Heart right ventricle (tissue), 16 donors: Measurements from ENCODE around the gene ADAMTS2. TPM values are rescaled to one million over a fixed set of nuclear protein-coding genes. Genes with fewer than 3 reads are reported as not detected.
A peak's percentile ranks its signal among the peaks of the same experiment; 100 is the strongest.

Experiments
- ATAC-seq, 8 donors: fragments of 200-7000 bp; cut with Tn5 transposase; one replicate each; pipeline ENCODE4 v1.9.1; 2020; ENCODE audit warnings: mild to moderate bottlenecking in 8 of 8, moderate library complexity in 8 of 8, moderate number of reproducible peaks in 1 of 8
- DNase-seq, 2 donors: peaks; one replicate each; pipeline ENCODE4 v3.0.0-alpha.2; 2020
- H3K27ac ChIP-seq, 10 donors: fragments of 200-600 bp; sonication (generic) in 2 of 10; one replicate each; pipeline versions ENCODE4 v1.5.0 to v1.8.0; 2020 to 2022; ENCODE audit warnings: mild to moderate bottlenecking in 3 of 10
- H3K27me3 ChIP-seq, 7 donors: fragments of 200-600 bp; one replicate each; pipeline ENCODE4 v1.8.0; 2021 to 2022; ENCODE audit warnings: mild to moderate bottlenecking in 2 of 7
- H3K36me3 ChIP-seq, 9 donors: fragments of 200-600 bp; sonication (generic) in 1 of 9; one replicate each; pipeline versions ENCODE4 v1.5.0 to v1.8.0; 2020 to 2022; ENCODE audit warnings: mild to moderate bottlenecking in 2 of 9
- H3K4me1 ChIP-seq, 9 donors: fragments of 200-600 bp; sonication (generic) in 1 of 9; one replicate each; pipeline versions ENCODE4 v1.5.0 to v1.8.0; 2020 to 2022; ENCODE audit warnings: mild to moderate bottlenecking in 4 of 9
- H3K4me3 ChIP-seq, 10 donors: fragments of 200-600 bp; sonication (generic) in 2 of 10; one replicate each; pipeline versions ENCODE4 v1.5.0 to v1.8.0; 2020 to 2022; ENCODE audit warnings: mild to moderate bottlenecking in 7 of 10, moderate library complexity in 2 of 10
- H3K9me3 ChIP-seq, 11 donors: fragments of 200-600 bp in 10 of 11; sonication (generic) in 2 of 11; one replicate each; pipeline versions ENCODE4 v1.5.0 to v1.8.0; 2013 to 2022; ENCODE audit warnings: mild to moderate bottlenecking in 2 of 11, control low read depth in 1 of 11, moderate library complexity in 1 of 11
- CTCF ChIP-seq, 9 donors: fragments of 200-600 bp; sonication (generic) in 2 of 9; IDR thresholded peaks; one replicate each; pipeline versions ENCODE4 v1.5.0 to v1.8.0; 2021 to 2022; ENCODE audit warnings: antibody characterized with exemption in 9 of 9, mild to moderate bottlenecking in 5 of 9, moderate library complexity in 1 of 9
- WGBS, 2 donors: extraction: QIAGEN DNeasy Blood & Tissue Kit; methylation state at CpG; one replicate each; pipeline ENCODE4 v1.1.7; 2013; ENCODE audit warnings: inconsistent platforms in 1 of 2; 5-methylcytosine and 5-hydroxymethylcytosine counted together
- intact Hi-C, 10 donors: fragments of 100-400 bp; cut with DNase I; formaldehyde crosslinking; loops; one replicate each; pipeline versions ENCODE4 v1.11.1 to v1.14.2; 2022
- polyA plus RNA-seq, 2 donors: library from polyadenylated mRNA; stranded (reverse); fragments of 200-250 nt; gene quantifications; one replicate each; pipeline ENCODE4 v1.2.3, GENCODE V29; 2013
- total RNA-seq, 10 donors: library from RNA; stranded (reverse); fragmentation: NEBNext Ultra II Directional in 3 of 10; extraction: Animal tissue kit (Norgen Biotek cat#: 25700) in 3 of 10; gene quantifications; one replicate each; pipeline versions ENCODE4 v1.2.1 to v1.2.4, GENCODE V29; 2021 to 2023
- donor health status: Arrhythmogenic right ventricular cardiomyopathy.
- donor health status: ischemic (EF 13 %, LVEDD 7.1; RV severe dilation, severe dysfunction).
- donor health status: healthy with polysubstance abuse.
- donor health status: DM: no; HTN: yes; CAD: no.
- donor health status: DM: no; HTN: no; CAD: no.
- donor health status: ischemic (EF 25% LVEDD 6.9; RV normal size, moderate dysfunction).
- donor health status: ischemic (EF 25% LVEDD 5.7; RV mildly dilated, moderate dysfunction).
- donor health status: healthy.
- donor health status: DM: yes; HTN: yes; CAD: no.
- donor health status: Ischemic cardiomyopathy.
- donor health status: ischemic (EF 35%, LVEDD 5.7; RV mildly dilated, moderate dysfunction).
- donor health status: nonischemic (EF 11% LVEDD 7.7; RV severe dilation, severe dysfunction).
- donor health status: DM: yes; HTN: yes; CAD: no.
- donor health status: PGD.
- donor health status: ischemic (EF 29% LVEDD 5.4; RV normal size, mild dysfunction).
- donor health status: nonischemic (EF 23%, LVEDD 6.1; RV moderate dilation, normal function).

The ADAMTS2 gene
- total and polyA plus RNA-seq, 12 donors: 1.7 to 13.5 (median 3.9) TPM

DNA sequence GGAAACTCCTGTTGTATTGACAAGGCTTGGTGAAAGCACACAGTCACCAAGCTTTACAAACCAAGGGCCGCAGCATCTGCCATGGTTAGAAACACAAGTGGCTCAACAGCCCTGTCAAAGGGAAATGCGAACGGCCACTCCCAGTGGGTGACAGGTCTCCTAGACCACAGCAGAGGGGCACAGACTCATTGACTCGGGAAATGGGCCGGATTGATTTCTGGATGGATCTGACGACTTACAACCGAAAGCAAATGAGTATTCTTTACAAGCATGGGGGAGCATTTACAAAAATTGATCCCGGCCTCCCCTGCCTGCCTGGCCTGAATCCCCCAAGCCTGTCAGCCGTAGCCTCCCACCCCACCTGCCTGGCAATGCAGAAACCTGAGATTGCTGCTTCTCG lies 48.2 kb downstream of the ADAMTS2 start:
- H3K4me1 ChIP-seq: peaks cover 0 to 16% (median 8%) of the 10 kb centered on the region in 9 donors
- 93% methylated on average over 10 of the region's 10 CpGs for WGBS, 2 donors
- DNase-seq: no peak

DNA sequence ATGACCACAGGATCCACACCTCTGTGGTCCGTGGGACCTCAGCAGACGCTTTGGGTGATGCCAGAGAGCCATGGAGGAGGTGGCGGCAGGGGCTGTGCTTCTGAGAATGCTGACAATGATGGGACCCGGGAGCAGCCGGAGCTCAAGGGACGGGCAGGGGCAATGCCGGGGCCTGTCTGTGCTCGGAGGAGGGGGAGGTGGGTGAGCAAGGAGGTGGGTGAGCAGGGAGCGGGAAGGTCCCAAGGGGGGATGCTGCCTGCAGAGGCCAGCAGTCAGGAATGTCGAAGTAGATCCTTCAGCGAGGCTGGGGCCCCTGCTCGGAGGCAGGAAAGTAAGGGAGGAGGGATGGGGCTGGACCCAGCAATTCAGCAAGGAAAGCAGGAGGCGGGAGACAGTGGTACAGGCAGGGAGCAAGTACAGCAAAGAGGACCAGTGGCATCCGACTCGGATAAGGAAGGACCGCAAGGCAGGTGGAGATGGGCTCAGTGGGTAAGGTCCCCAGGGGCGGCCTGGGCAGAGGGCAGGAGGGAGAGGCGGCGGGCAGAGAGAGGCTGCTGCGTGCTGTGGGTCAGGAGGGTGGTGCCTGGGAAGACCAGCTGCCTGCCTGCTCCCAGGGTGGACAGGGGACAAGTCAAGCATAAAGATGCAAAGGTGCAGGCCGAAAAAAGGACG lies 49.0 kb downstream of the ADAMTS2 start:
- ATAC-seq (no peak), DNase-seq (peak in 1 of 2 donors; percentile 8)
- no peak overlapping the region for H3K4me3 ChIP-seq
- TF ChIP-seq CTCF (IDR thresholded peaks at IDR 0.05): no peak
- H3K9me3 ChIP-seq: peaks cover 0 to 7% (median 0%) of the 10 kb centered on the region in 11 donors
- peaks cover 0 to 12% (median 5%) of the 10 kb centered on the region in 9 donors for H3K4me1 ChIP-seq
- no peak overlapping the region for H3K27ac ChIP-seq
- H3K36me3 ChIP-seq: no peaks in the 10 kb centered on the region
- intact Hi-C loops: no loop called here
- 91% methylated on average over 22 of the region's 22 CpGs for WGBS, 2 donors
- H3K27me3 ChIP-seq: peaks cover 0 to 5% (median 0%) of the 10 kb centered on the region in 7 donors

More for the DNA sequence above, 48.2 kb downstream of the ADAMTS2 start:
- no peak overlapping the region for H3K4me3 ChIP-seq
- H3K27ac ChIP-seq: no peak overlapping the region
- H3K9me3 ChIP-seq: peaks cover 0 to 7% (median 0%) of the 10 kb centered on the region in 11 donors
- H3K27me3 ChIP-seq: peaks cover 0 to 8% (median 0%) of the 10 kb centered on the region in 7 donors
- ATAC-seq: no peak
- intact Hi-C loops: no loop called here
- no peaks in the 10 kb centered on the region for H3K36me3 ChIP-seq
- TF ChIP-seq CTCF (IDR thresholded peaks at IDR 0.05): no peak

GRCh38 chr5:179295778-179296149 lies 49.5 kb downstream of the ADAMTS2 start:
- H3K27me3 ChIP-seq: peaks cover 0 to 5% (median 0%) of the 10 kb centered on the region in 7 donors
- H3K36me3 ChIP-seq: no peaks in the 10 kb centered on the region
- H3K4me3 ChIP-seq: no peak overlapping the region
- no peak for DNase-seq
- ATAC-seq: no peak
- TF ChIP-seq CTCF (IDR thresholded peaks at IDR 0.05): no peak
- H3K4me1 ChIP-seq: peaks cover 0 to 12% (median 5%) of the 10 kb centered on the region in 9 donors
- no peak overlapping the region for H3K27ac ChIP-seq
- WGBS, 2 donors: 81 to 89% methylated on average over 10 of the region's 10 CpGs
- intact Hi-C loops: no loop called here
- peaks cover 0 to 7% (median 0%) of the 10 kb centered on the region in 11 donors for H3K9me3 ChIP-seq

DNA sequence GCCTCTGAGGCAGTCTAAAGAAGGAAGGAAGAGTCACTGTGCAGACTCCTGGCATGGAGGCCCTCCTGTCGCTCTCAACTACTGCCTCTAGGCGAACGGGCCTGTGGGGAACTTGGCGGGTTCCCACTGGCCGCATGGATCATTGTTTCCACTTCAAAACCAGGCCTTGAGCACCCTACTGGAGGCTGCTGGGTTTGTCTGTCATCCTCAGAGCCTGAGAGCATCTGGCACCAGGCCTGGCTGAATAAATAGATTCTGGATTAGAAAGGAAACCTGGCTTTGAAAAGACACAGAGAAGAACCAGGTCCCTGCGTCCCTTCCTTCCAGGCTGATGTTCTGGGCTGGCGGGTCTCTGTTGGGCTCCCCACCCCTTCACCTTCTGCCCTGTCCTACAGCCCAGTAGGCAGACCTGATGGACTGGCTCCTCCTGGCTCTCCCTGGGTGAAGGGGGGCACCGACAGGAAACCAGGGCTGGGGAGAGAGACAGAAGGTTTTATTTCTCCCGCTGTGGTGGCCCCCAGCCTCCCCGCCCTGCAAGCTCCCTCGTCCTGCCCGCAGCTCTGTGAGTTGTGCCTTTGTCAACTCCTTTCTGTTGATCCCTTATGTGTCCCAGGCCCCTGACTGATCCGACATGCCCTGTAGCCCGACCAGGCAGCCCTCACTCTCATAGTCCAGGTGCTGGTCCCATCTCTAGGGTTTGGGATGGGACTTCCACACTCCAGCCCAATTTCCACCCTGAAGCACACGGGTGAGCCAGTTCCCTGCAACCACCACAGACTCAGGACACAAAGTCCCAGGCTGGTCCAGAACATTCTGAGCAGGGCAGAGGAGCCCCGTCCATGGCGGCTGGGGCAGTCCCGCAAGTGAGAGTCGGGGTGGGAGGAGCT lies 50.1 kb downstream of the ADAMTS2 start:
- DNase-seq (peak; percentile 39 to 60), ATAC-seq (peak; percentile 39 to 92 (median 78))
- TF ChIP-seq CTCF (IDR thresholded peaks at IDR 0.05): no peak
- intact Hi-C loops: no loop called here
- Histone ChIP-seq H3K27me3 (peaks cover 0 to 5% (median 0%) of the 10 kb centered on the region in 7 donors), H3K9me3 (peaks cover 0 to 7% (median 0%) of the 10 kb centered on the region in 11 donors), H3K36me3 (no peaks in the 10 kb centered on the region), H3K4me1 (peaks cover 0 to 12% (median 5%) of the 10 kb centered on the region in 9 donors), H3K4me3 (no peak overlapping the region), H3K27ac (peak overlapping the region in 4 of 10 donors; percentile 35 to 47 (median 40))
- 76 to 77% methylated on average over 19 of the region's 19 CpGs for WGBS, 2 donors
